HL-60 (cell line): Measurements from ENCODE around the gene STPG4.

Experiments
- GABPA ChIP-seq: IDR thresholded peaks from 2 replicates; pipeline ENCODE4 v1.6.1; 2012; ENCODE audit warnings: low read depth
- POLR2AphosphoS5 ChIP-seq: IDR thresholded peaks from 2 replicates; pipeline ENCODE4 v1.6.1; 2012; ENCODE audit warnings: low read depth
- SPI1 ChIP-seq: IDR thresholded peaks from 2 replicates; pipeline ENCODE4 v1.6.1; 2012; ENCODE audit warnings: low read depth, mild to moderate bottlenecking, borderline replicate concordance
- TF ChIP-seq, protein P1 (sequence below): IDR thresholded peaks from one replicate; pipeline ENCODE4 v1.5.1; 2011; ENCODE audit warnings: low read length, control low read depth, inconsistent platforms; ENCODE audit not compliant: insufficient read depth
- TF ChIP-seq, protein P2 (sequence below): IDR thresholded peaks from 2 replicates; pipeline ENCODE4 v1.6.1; 2012; ENCODE audit warnings: low read depth; ENCODE audit not compliant: insufficient replicate concordance

DNA sequence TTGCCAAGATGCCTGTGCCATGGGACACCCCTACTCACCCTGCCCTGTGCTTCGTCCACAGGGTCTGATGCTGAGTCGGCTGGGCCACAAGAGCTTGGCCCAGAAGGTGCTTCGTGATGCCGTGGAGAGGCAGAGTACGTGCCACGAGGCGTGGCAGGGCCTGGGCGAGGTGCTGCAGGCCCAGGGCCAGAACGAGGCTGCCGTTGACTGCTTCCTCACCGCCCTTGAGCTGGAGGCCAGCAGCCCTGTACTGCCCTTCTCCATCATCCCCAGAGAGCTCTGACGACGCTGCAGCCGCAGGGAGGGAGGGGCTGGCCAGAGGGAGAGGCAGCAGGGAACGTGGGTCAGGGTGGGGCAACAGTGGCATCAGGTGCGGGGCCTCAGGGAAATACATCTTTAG, 81.5 kb downstream of the STPG4 start:
- TF ChIP-seq, protein P1, sequence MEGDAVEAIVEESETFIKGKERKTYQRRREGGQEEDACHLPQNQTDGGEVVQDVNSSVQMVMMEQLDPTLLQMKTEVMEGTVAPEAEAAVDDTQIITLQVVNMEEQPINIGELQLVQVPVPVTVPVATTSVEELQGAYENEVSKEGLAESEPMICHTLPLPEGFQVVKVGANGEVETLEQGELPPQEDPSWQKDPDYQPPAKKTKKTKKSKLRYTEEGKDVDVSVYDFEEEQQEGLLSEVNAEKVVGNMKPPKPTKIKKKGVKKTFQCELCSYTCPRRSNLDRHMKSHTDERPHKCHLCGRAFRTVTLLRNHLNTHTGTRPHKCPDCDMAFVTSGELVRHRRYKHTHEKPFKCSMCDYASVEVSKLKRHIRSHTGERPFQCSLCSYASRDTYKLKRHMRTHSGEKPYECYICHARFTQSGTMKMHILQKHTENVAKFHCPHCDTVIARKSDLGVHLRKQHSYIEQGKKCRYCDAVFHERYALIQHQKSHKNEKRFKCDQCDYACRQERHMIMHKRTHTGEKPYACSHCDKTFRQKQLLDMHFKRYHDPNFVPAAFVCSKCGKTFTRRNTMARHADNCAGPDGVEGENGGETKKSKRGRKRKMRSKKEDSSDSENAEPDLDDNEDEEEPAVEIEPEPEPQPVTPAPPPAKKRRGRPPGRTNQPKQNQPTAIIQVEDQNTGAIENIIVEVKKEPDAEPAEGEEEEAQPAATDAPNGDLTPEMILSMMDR: no peak
- TF ChIP-seq POLR2AphosphoS5 (no peak), SPI1 (no peak), GABPA (no peak)
- TF ChIP-seq, protein P2, sequence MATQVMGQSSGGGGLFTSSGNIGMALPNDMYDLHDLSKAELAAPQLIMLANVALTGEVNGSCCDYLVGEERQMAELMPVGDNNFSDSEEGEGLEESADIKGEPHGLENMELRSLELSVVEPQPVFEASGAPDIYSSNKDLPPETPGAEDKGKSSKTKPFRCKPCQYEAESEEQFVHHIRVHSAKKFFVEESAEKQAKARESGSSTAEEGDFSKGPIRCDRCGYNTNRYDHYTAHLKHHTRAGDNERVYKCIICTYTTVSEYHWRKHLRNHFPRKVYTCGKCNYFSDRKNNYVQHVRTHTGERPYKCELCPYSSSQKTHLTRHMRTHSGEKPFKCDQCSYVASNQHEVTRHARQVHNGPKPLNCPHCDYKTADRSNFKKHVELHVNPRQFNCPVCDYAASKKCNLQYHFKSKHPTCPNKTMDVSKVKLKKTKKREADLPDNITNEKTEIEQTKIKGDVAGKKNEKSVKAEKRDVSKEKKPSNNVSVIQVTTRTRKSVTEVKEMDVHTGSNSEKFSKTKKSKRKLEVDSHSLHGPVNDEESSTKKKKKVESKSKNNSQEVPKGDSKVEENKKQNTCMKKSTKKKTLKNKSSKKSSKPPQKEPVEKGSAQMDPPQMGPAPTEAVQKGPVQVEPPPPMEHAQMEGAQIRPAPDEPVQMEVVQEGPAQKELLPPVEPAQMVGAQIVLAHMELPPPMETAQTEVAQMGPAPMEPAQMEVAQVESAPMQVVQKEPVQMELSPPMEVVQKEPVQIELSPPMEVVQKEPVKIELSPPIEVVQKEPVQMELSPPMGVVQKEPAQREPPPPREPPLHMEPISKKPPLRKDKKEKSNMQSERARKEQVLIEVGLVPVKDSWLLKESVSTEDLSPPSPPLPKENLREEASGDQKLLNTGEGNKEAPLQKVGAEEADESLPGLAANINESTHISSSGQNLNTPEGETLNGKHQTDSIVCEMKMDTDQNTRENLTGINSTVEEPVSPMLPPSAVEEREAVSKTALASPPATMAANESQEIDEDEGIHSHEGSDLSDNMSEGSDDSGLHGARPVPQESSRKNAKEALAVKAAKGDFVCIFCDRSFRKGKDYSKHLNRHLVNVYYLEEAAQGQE: no peak
